Neural cell (in vitro differentiated cells): ENCODE results near the gene JMJD6.
A peak's percentile ranks its signal among the peaks of the same experiment; 100 is the strongest.

ENCODE experiments used
- EP300 ChIP-seq: fragments of 450-650 bp; conservative IDR thresholded peaks from 2 replicates; pipeline ENCODE4 v1.6.1; 2014; ENCODE audit warnings: antibody characterized with exemption, mild to moderate bottlenecking, moderate library complexity; ENCODE audit not compliant: poor library complexity, severe bottlenecking
- MXI1 ChIP-seq: fragments of 450-650 bp; conservative IDR thresholded peaks from 2 replicates; pipeline ENCODE4 v1.6.1; 2014; ENCODE audit warnings: antibody characterized with exemption, mild to moderate bottlenecking; ENCODE audit not compliant: poor library complexity, severe bottlenecking
- POLR2AphosphoS5 ChIP-seq: IDR thresholded peaks from 2 replicates; pipeline ENCODE4 v1.6.1; 2012
- RAD21 ChIP-seq: fragments of 450-650 bp; conservative IDR thresholded peaks from 2 replicates; pipeline ENCODE4 v1.6.1; 2014; ENCODE audit warnings: antibody characterized with exemption, mild to moderate bottlenecking, moderate library complexity
- SMC3 ChIP-seq: fragments of 450-650 bp; conservative IDR thresholded peaks from 2 replicates; pipeline ENCODE4 v1.6.1; 2014; ENCODE audit warnings: antibody characterized with exemption, mild to moderate bottlenecking, moderate library complexity; ENCODE audit not compliant: poor library complexity
- TAF1 ChIP-seq: IDR thresholded peaks from 2 replicates; pipeline ENCODE4 v1.6.1; 2012; ENCODE audit warnings: low read depth
- TF ChIP-seq, protein P1 (sequence below): fragments of 450-650 bp; IDR thresholded peaks from 2 replicates; pipeline ENCODE4 v1.5.1; 2014; ENCODE audit warnings: antibody characterized with exemption, mild to moderate bottlenecking, moderate library complexity; ENCODE audit not compliant: poor library complexity, severe bottlenecking
- TF ChIP-seq, protein P2 (sequence below): IDR thresholded peaks from 2 replicates; pipeline ENCODE4 v1.6.1; 2012; ENCODE audit warnings: borderline replicate concordance

- TF ChIP-seq, protein P1, sequence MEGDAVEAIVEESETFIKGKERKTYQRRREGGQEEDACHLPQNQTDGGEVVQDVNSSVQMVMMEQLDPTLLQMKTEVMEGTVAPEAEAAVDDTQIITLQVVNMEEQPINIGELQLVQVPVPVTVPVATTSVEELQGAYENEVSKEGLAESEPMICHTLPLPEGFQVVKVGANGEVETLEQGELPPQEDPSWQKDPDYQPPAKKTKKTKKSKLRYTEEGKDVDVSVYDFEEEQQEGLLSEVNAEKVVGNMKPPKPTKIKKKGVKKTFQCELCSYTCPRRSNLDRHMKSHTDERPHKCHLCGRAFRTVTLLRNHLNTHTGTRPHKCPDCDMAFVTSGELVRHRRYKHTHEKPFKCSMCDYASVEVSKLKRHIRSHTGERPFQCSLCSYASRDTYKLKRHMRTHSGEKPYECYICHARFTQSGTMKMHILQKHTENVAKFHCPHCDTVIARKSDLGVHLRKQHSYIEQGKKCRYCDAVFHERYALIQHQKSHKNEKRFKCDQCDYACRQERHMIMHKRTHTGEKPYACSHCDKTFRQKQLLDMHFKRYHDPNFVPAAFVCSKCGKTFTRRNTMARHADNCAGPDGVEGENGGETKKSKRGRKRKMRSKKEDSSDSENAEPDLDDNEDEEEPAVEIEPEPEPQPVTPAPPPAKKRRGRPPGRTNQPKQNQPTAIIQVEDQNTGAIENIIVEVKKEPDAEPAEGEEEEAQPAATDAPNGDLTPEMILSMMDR, result peak; percentile 78
- TF ChIP-seq EP300 (no peak), SMC3 (peak; percentile 73), POLR2AphosphoS5 (peak; percentile 12), TAF1 (no peak), MXI1 (no peak), RAD21 (peak; percentile 69)
- TF ChIP-seq, protein P2, sequence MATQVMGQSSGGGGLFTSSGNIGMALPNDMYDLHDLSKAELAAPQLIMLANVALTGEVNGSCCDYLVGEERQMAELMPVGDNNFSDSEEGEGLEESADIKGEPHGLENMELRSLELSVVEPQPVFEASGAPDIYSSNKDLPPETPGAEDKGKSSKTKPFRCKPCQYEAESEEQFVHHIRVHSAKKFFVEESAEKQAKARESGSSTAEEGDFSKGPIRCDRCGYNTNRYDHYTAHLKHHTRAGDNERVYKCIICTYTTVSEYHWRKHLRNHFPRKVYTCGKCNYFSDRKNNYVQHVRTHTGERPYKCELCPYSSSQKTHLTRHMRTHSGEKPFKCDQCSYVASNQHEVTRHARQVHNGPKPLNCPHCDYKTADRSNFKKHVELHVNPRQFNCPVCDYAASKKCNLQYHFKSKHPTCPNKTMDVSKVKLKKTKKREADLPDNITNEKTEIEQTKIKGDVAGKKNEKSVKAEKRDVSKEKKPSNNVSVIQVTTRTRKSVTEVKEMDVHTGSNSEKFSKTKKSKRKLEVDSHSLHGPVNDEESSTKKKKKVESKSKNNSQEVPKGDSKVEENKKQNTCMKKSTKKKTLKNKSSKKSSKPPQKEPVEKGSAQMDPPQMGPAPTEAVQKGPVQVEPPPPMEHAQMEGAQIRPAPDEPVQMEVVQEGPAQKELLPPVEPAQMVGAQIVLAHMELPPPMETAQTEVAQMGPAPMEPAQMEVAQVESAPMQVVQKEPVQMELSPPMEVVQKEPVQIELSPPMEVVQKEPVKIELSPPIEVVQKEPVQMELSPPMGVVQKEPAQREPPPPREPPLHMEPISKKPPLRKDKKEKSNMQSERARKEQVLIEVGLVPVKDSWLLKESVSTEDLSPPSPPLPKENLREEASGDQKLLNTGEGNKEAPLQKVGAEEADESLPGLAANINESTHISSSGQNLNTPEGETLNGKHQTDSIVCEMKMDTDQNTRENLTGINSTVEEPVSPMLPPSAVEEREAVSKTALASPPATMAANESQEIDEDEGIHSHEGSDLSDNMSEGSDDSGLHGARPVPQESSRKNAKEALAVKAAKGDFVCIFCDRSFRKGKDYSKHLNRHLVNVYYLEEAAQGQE, result no peak
Observed at GRCh38 chr17:76681222-76682137, 44.9 kb downstream of the JMJD6 start.
